ENCODE data around the gene FAM47E. TPM values are rescaled to one million over a fixed set of nuclear protein-coding genes. Genes with fewer than 3 reads are reported as not detected.
A peak's percentile ranks its signal among the peaks of the same experiment; 100 is the strongest.

FAM47E gene
- total and polyA plus RNA-seq, 2 of the 13 experiments (the other 11 are each of a cell fraction or from before 2014, with no cell fraction given) = 0.33 to 0.66 TPM

GRCh38 chr4:76272999-76273398 lies 21.5 kb downstream of the FAM47E start (continued):
- TF ChIP-seq ZNF510 (CRISPR knock-in tag; IDR thresholded peaks at IDR 0.05; ENCODE audit: low read depth) (no peak), ZNF251 (CRISPR knock-in tag; IDR thresholded peaks at IDR 0.05) (no peak)

GRCh38 chr4:76275486-76276124 lies 24.1 kb downstream of the FAM47E start:
- WGBS (ENCODE audit: low lambda C conversion rate) = 21% methylated on average over 3 of the region's 3 CpGs
- DNase-seq (ENCODE audit: low spot score) = peak; percentile 76
- peaks cover 80% of the 10 kb centered on the region for H3K4me1 ChIP-seq (ENCODE audit: insufficient read depth, low read length)
- no peak overlapping the region for H3K4me3 ChIP-seq (replicated peaks in 1 of 3; ENCODE audit: insufficient read depth in 1 of 3, low read depth in 2 of 3, low read length in 3 of 3)
- H3K9ac ChIP-seq (ENCODE audit: insufficient read depth, low read depth, low read length) = no peak overlapping the region
- CTCF ChIA-PET (ENCODE audit: low intra/inter-chr PET ratio, low total read pairs) = no interaction called here
- no peaks in the 10 kb centered on the region for H4K20me1 ChIP-seq (ENCODE audit: insufficient read depth, low read length)
- no peak overlapping the region for H2AFZ ChIP-seq (ENCODE audit: low read length)
- peak; percentile 84 for ATAC-seq
- POLR2A ChIA-PET = interaction anchor here (2.2 kb wide), 1 partner anchor 31 kb away, joined by 14 read pairs; the partner anchor contains the start of gene STBD1
- BruUV-seq (replicated peaks) = no TSS peak
- no peak overlapping the region for H3K27ac ChIP-seq (ENCODE audit: extremely low read length, insufficient read depth, low read length)
- intact Hi-C loops (cut with micrococcal nuclease; ENCODE audit: unreplicated experiment) = no loop called here
- H3K27me3 ChIP-seq (ENCODE audit: control insufficient read depth in 1 of 2, insufficient read depth in 2 of 2, low read length in 2 of 2) = no peaks in the 10 kb centered on the region
- in situ Hi-C loops (cut with HindIII; ENCODE audit: extremely low pct_ligation_motif_present, low pct_unique_long_range_greater_than_20kb) = no loop called here
- peak; percentile 44 for FAIRE-seq
- peak overlapping the region; percentile 36 for H3K4me2 ChIP-seq (ENCODE audit: low read depth, low read length)
- H3K9me3 ChIP-seq (ENCODE audit: low read length) = no peaks in the 10 kb centered on the region
- H3K79me2 ChIP-seq (ENCODE audit: insufficient read depth, low read length) = no peaks in the 10 kb centered on the region
- H3K36me3 ChIP-seq (replicated peaks in 1 of 2; ENCODE audit: control insufficient read depth in 1 of 2, insufficient read depth in 2 of 2, low read length in 2 of 2) = no peaks in the 10 kb centered on the region
- no peak for TF ChIP-seq MED8 (CRISPR knock-in tag; IDR thresholded peaks at IDR 0.05; ENCODE audit: insufficient replicate concordance)
- TF ChIP-seq RFX1 (IDR thresholded peaks at IDR 0.05) = no peak
- no peak for TF ChIP-seq ZNF891 (CRISPR knock-in tag; IDR thresholded peaks at IDR 0.05)
- no peak for TF ChIP-seq IKZF4 (CRISPR knock-in tag; IDR thresholded peaks at IDR 0.05; ENCODE audit: borderline replicate concordance, low read depth, not compliant biosample characterization)
- peak; percentile 64 for TF ChIP-seq FOSL2 (CRISPR knock-in tag; IDR thresholded peaks at IDR 0.05)
- peak; percentile 71; the same call in 1 of the 2 replicates for TF ChIP-seq HMG20A (CRISPR knock-in tag; IDR thresholded peaks at IDR 0.05; ENCODE audit: borderline replicate concordance)
- no peak for TF ChIP-seq RBM22 (optimal IDR thresholded peaks at IDR 0.05; ENCODE audit: low read length)
- TF ChIP-seq HOXA9 (CRISPR knock-in tag; IDR thresholded peaks at IDR 0.05; ENCODE audit: borderline replicate concordance) = no peak
- TF ChIP-seq, protein P1, sequence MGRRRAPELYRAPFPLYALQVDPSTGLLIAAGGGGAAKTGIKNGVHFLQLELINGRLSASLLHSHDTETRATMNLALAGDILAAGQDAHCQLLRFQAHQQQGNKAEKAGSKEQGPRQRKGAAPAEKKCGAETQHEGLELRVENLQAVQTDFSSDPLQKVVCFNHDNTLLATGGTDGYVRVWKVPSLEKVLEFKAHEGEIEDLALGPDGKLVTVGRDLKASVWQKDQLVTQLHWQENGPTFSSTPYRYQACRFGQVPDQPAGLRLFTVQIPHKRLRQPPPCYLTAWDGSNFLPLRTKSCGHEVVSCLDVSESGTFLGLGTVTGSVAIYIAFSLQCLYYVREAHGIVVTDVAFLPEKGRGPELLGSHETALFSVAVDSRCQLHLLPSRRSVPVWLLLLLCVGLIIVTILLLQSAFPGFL (CRISPR knock-in tag; IDR thresholded peaks at IDR 0.05) = no peak
- no peak for TF ChIP-seq ZNF446 (CRISPR knock-in tag; IDR thresholded peaks at IDR 0.05)
- TF ChIP-seq SOX6 (IDR thresholded peaks at IDR 0.05) = no peak
- peak; percentile 62 for TF ChIP-seq SOX6 (CRISPR knock-in tag; IDR thresholded peaks at IDR 0.05)
- TF ChIP-seq ZNF496 (CRISPR knock-in tag; IDR thresholded peaks at IDR 0.05; ENCODE audit: insufficient replicate concordance) = no peak
- TF ChIP-seq, protein P2, sequence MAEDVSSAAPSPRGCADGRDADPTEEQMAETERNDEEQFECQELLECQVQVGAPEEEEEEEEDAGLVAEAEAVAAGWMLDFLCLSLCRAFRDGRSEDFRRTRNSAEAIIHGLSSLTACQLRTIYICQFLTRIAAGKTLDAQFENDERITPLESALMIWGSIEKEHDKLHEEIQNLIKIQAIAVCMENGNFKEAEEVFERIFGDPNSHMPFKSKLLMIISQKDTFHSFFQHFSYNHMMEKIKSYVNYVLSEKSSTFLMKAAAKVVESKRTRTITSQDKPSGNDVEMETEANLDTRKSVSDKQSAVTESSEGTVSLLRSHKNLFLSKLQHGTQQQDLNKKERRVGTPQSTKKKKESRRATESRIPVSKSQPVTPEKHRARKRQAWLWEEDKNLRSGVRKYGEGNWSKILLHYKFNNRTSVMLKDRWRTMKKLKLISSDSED (CRISPR knock-in tag; IDR thresholded peaks at IDR 0.05) = no peak
- no peak for TF ChIP-seq NFAT5 (CRISPR knock-in tag; IDR thresholded peaks at IDR 0.05)
